ENCODE results near the gene PPP4R1. TPM values are rescaled to one million over a fixed set of nuclear protein-coding genes. Genes with fewer than 3 reads are reported as not detected.

Gene PPP4R1
- total and polyA plus RNA-seq, 2 of the 4 experiments (the other 2 are of a cell fraction), result 80.6 to 123 TPM

GRCh38 chr18:9578306-9578705 lies 36.1 kb downstream of the PPP4R1 start:
- POLR2A ChIA-PET (ENCODE audit: unreplicated experiment), result no interaction called here
- no peak for TF ChIP-seq CHD1 (IDR thresholded peaks at IDR 0.05; ENCODE audit: low read depth, low read length)
- TF ChIP-seq, protein P1, sequence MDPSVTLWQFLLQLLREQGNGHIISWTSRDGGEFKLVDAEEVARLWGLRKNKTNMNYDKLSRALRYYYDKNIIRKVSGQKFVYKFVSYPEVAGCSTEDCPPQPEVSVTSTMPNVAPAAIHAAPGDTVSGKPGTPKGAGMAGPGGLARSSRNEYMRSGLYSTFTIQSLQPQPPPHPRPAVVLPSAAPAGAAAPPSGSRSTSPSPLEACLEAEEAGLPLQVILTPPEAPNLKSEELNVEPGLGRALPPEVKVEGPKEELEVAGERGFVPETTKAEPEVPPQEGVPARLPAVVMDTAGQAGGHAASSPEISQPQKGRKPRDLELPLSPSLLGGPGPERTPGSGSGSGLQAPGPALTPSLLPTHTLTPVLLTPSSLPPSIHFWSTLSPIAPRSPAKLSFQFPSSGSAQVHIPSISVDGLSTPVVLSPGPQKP (IDR thresholded peaks at IDR 0.05; ENCODE audit: borderline replicate concordance, low read depth, low read length), result no peak
- TF ChIP-seq CEBPB (IDR thresholded peaks at IDR 0.05; ENCODE audit: low read depth, low read length), result no peak
- no peak for TF ChIP-seq NFE2L2 (IDR thresholded peaks at IDR 0.05; ENCODE audit: low read depth, low read length)
- no peak for TF ChIP-seq RAD21 (IDR thresholded peaks at IDR 0.05; ENCODE audit: low read length)
- no peak for TF ChIP-seq BHLHE40 (IDR thresholded peaks at IDR 0.05; ENCODE audit: low read depth, low read length)
- TF ChIP-seq RCOR1 (IDR thresholded peaks at IDR 0.05; ENCODE audit: insufficient replicate concordance, low read length), result no peak
- TF ChIP-seq FOS (IDR thresholded peaks at IDR 0.05; ENCODE audit: low read depth, low read length), result no peak
- TF ChIP-seq RFX5 (IDR thresholded peaks at IDR 0.05; ENCODE audit: low read depth, low read length), result no peak
- TF ChIP-seq POLR2A (IDR thresholded peaks at IDR 0.05; ENCODE audit: low read depth, low read length), result no peak
- H2AK9ac ChIP-seq (replicated peaks; ENCODE audit: low read depth, low read length, poor library complexity), result no peak overlapping the region
- H3K36me3 ChIP-seq (ENCODE audit: control insufficient read depth, insufficient read depth, low read length), result peaks cover 22% of the 10 kb centered on the region
- no peak for ATAC-seq (ENCODE audit: low read depth)
- H4K20me1 ChIP-seq (ENCODE audit: insufficient read depth, low read length), result peaks cover 6% of the 10 kb centered on the region; the same call in 1 of the 2 replicates
- no peak overlapping the region; the same call in 1 of the 2 replicates for H3K18ac ChIP-seq (ENCODE audit: low read depth, low read length)
- H2BK15ac ChIP-seq (ENCODE audit: low read depth, low read length), result no peak overlapping the region
- peak overlapping the region; percentile 31 to 47; a peak in 1 of 4 replicates for H4K8ac ChIP-seq (ENCODE audit: low read depth in 2 of 2, low read length in 2 of 2)
- BruUV-seq (replicated peaks), result no TSS peak
- H3K56ac ChIP-seq (ENCODE audit: extremely low read depth, insufficient read depth, low read length), result no peak overlapping the region
- peak; percentile 39 for DNase-seq
- dilution Hi-C loops (cut with HindIII; ENCODE audit: low sequenced_read_pairs, unreplicated experiment) (no loop called here), intact Hi-C loops (cut with micrococcal nuclease) (loop anchor here (5.0 to 10.0 kb wide), 3 partner anchors 194 to 376 kb away; partner anchors contain the start of gene VAPA), in situ Hi-C loops (cut with MboI; ENCODE audit: low sequenced_read_pairs) (no loop called here)
- H2BK20ac ChIP-seq (ENCODE audit: low read depth, low read length), result no peak overlapping the region
- H3K79me1 ChIP-seq (ENCODE audit: low read depth in 1 of 2, low read length in 2 of 2), result peaks cover 12 to 45% of the 10 kb centered on the region in 2 experiments
- CTCF ChIA-PET, result no interaction called here
- 0 out of 2 replicates have a peak overlapping the region, but pooled peaks have one; percentile 19 for H3K4ac ChIP-seq (ENCODE audit: low read depth, low read length)
- H3K9me3 ChIP-seq (ENCODE audit: control insufficient read depth, insufficient read depth, low read length), result no peaks in the 10 kb centered on the region
- H4K91ac ChIP-seq (ENCODE audit: insufficient read depth, low read depth, low read length), result peak overlapping the region; percentile 47; the same call in 1 of the 2 replicates
- peak overlapping the region; percentile 73 for H2AK5ac ChIP-seq (ENCODE audit: low read depth, low read length)
- H3K4me3 ChIP-seq (ENCODE audit: insufficient read depth, low read depth, low read length), result no peak overlapping the region
- H3K27me3 ChIP-seq (ENCODE audit: control insufficient read depth, insufficient read depth, low read length), result no peaks in the 10 kb centered on the region
- peaks cover 3% of the 10 kb centered on the region; the same call in 1 of the 2 replicates for H3K9me1 ChIP-seq (ENCODE audit: insufficient read depth, low read length)
- 0 out of 2 replicates have a peak overlapping the region, but pooled peaks have one; percentile 40 for H3K14ac ChIP-seq (replicated peaks; ENCODE audit: low read depth, low read length)
- H2BK5ac ChIP-seq (ENCODE audit: low read depth, low read length, poor library complexity, severe bottlenecking), result peak overlapping the region; percentile 66
- H2AFZ ChIP-seq (replicated peaks; ENCODE audit: low read length, poor library complexity), result no peak overlapping the region
- no peak overlapping the region for H2BK120ac ChIP-seq (ENCODE audit: low read depth, low read length)
- no peak overlapping the region for H4K5ac ChIP-seq (ENCODE audit: low read depth, low read length)
- H3K4me1 ChIP-seq (ENCODE audit: control insufficient read depth, insufficient read depth, low read length), result peaks cover 4% of the 10 kb centered on the region; the same call in 1 of the 2 replicates
- H3K27ac ChIP-seq (ENCODE audit: insufficient read depth, low read length), result peak overlapping the region; percentile 46; the same call in 1 of the 2 replicates
- peak overlapping the region; percentile 80 for H3K23ac ChIP-seq (ENCODE audit: low read depth, low read length)
- H3K9ac ChIP-seq (ENCODE audit: low read depth, low read length), result no peak overlapping the region
- H3K4me2 ChIP-seq (ENCODE audit: low read depth, low read length), result no peak overlapping the region
